Panc1 (cell line): ENCODE measurements around the gene NTNG1. TPM values are rescaled to one million over a fixed set of nuclear protein-coding genes. Genes with fewer than 3 reads are reported as not detected.

ENCODE experiments used
- ATAC-seq: fragments of 200-7000 bp; cut with Tn5 transposase; 2 replicates; pipeline ENCODE4 v1.9.1; 2020; ENCODE audit warnings: mild to moderate bottlenecking, moderate library complexity
- BruUV-seq: library from RNA; stranded (reverse); fragments of 400-500 nt; replicated peaks from 2 replicates; lab custom pipeline; 2021; lab: Mats Ljungman, UMichigan
- CTCF ChIA-PET: fragments of 300-600 bp; sonication (Branson Sonifier 250); formaldehyde crosslinking; loops from one replicate; lab custom pipeline; 2022; ENCODE audit warnings: antibody characterized with exemption; lab: Charles Lee
- POLR2A ChIA-PET: fragments of 300-600 bp; sonication (Branson Sonifier 250); formaldehyde crosslinking; loops from one replicate; lab custom pipeline; 2022; ENCODE audit warnings: antibody characterized with exemption; lab: Charles Lee
- DNase-seq: peaks from one replicate; pipeline ENCODE4 v3.0.0-alpha.2; 2010; ENCODE audit warnings: low read depth, low spot score
- H3K27ac ChIP-seq: 2 replicates; pipeline ENCODE4 v1.5.1; 2011; ENCODE audit warnings: mild to moderate bottlenecking, low read length, inconsistent platforms
- H3K27me3 ChIP-seq: fragments of 200-500 bp; sonication (Bioruptor generic); 2 replicates; pipeline ENCODE4 v1.6.0; 2014; ENCODE audit warnings: low read length, inconsistent platforms; ENCODE audit not compliant: control insufficient read depth, insufficient read depth
- H3K36me3 ChIP-seq: fragments of 200-500 bp; sonication (Bioruptor generic); 2 replicates; pipeline ENCODE4 v1.5.1; 2014; ENCODE audit warnings: inconsistent platforms, mild to moderate bottlenecking, low read length, moderate library complexity; ENCODE audit not compliant: control insufficient read depth, insufficient read depth
- H3K4me1 ChIP-seq: 2 replicates; pipeline ENCODE4 v1.5.1; 2011; ENCODE audit warnings: inconsistent platforms, mild to moderate bottlenecking, low read length, moderate library complexity; ENCODE audit not compliant: control insufficient read depth, insufficient read depth
- H3K4me3 ChIP-seq, 2 experiments: 2 replicates each; pipeline ENCODE4 v1.5.1; 2011 to 2012; ENCODE audit warnings: low read depth in 2 of 2, low read length in 2 of 2, mild to moderate bottlenecking in 2 of 2, inconsistent platforms in 1 of 2, moderate library complexity in 1 of 2
- H3K9me3 ChIP-seq: fragments of 200-500 bp; sonication (Bioruptor generic); 2 replicates; pipeline ENCODE4 v1.5.1; 2014; ENCODE audit warnings: low read depth, mild to moderate bottlenecking, inconsistent platforms, low read length, moderate library complexity; ENCODE audit not compliant: control insufficient read depth, insufficient read depth
- CTCF ChIP-seq: fragments of 450-650 bp; IDR thresholded peaks from 2 replicates; pipeline ENCODE4 v1.5.1; 2017; ENCODE audit warnings: mild to moderate bottlenecking
- POLR2AphosphoS5 ChIP-seq: IDR thresholded peaks from 2 replicates; pipeline ENCODE4 v1.6.1; 2012; ENCODE audit warnings: mild to moderate bottlenecking, low read depth, low read length, moderate library complexity
- REST ChIP-seq, 2 experiments: IDR thresholded peaks; 2 replicates each; pipeline ENCODE4 v1.6.1; 2011 to 2012; ENCODE audit warnings: low read depth in 2 of 2, control low read depth in 1 of 2, low read length in 1 of 2, mild to moderate bottlenecking in 1 of 2, moderate library complexity in 1 of 2; ENCODE audit not compliant: insufficient read depth in 1 of 2
- SIN3A ChIP-seq: IDR thresholded peaks from 2 replicates; pipeline ENCODE4 v1.6.1; 2012; ENCODE audit warnings: low read depth, mild to moderate bottlenecking, low read length, moderate library complexity, borderline replicate concordance; ENCODE audit not compliant: insufficient read depth
- TCF7L2 ChIP-seq: IDR thresholded peaks from 2 replicates; pipeline ENCODE4 v1.6.1; 2011; ENCODE audit warnings: mild to moderate bottlenecking, low read depth, low read length, inconsistent platforms
- in situ Hi-C: cut with HindIII; loops from 2 replicates; pipeline ENCODE4 v1.10.0; 2016; ENCODE audit warnings: low sequenced_read_pairs, low pct_unique_long_range_greater_than_20kb
- intact Hi-C: fragments of 100-400 bp; cut with micrococcal nuclease; formaldehyde crosslinking; loops from one replicate; pipeline ENCODE4 v1.10.0; 2022; ENCODE audit not compliant: unreplicated experiment
- total RNA-seq: library from RNA; stranded (reverse); gene quantifications from one replicate; pipeline ENCODE4 v1.2.1, GENCODE V29; 2021; ENCODE audit not compliant: unreplicated experiment

Gene NTNG1
- total RNA-seq, 1 experiment from 2014 or later, result 0.13 TPM

GRCh38 chr1:107228704-107229371 lies 88.0 kb downstream of the NTNG1 start:
- intact Hi-C loops, result no loop called here
- ChIA-PET POLR2A (no interaction called here), CTCF (no interaction called here)
- H3K27me3 ChIP-seq, result no peaks in the 10 kb centered on the region
- no peaks in the 10 kb centered on the region for H3K36me3 ChIP-seq
- no peak overlapping the region for H3K27ac ChIP-seq
- no peak for ATAC-seq
- in situ Hi-C loops, result no loop called here
- no TSS peak for BruUV-seq
- DNase-seq, result no peak
- no peak overlapping the region for H3K4me3 ChIP-seq
- no peak for TF ChIP-seq SIN3A
- no peak for TF ChIP-seq POLR2AphosphoS5
- no peak for TF ChIP-seq TCF7L2
- no peak for TF ChIP-seq CTCF
- no peak for TF ChIP-seq REST (IDR thresholded peaks at IDR 0.05; ENCODE audit: insufficient read depth in 1 of 2, low read depth in 2 of 2, low read length in 1 of 2)
- H3K9me3 ChIP-seq, result no peaks in the 10 kb centered on the region
- no peaks in the 10 kb centered on the region for H3K4me1 ChIP-seq

GRCh38 chr1:107229711-107230110 lies 88.9 kb downstream of the NTNG1 start:
- in situ Hi-C loops (no loop called here), intact Hi-C loops (no loop called here)
- ATAC-seq (no peak), DNase-seq (no peak)
- H3K4me1 ChIP-seq, result no peaks in the 10 kb centered on the region
- TF ChIP-seq POLR2AphosphoS5 (no peak), TCF7L2 (no peak), REST (IDR thresholded peaks at IDR 0.05; ENCODE audit: insufficient read depth in 1 of 2, low read depth in 2 of 2, low read length in 1 of 2) (no peak), SIN3A (no peak), CTCF (no peak)
- ChIA-PET CTCF (no interaction called here), POLR2A (no interaction called here)
- H3K9me3 ChIP-seq, result no peaks in the 10 kb centered on the region
- no peaks in the 10 kb centered on the region for H3K36me3 ChIP-seq
- no peak overlapping the region for H3K4me3 ChIP-seq
- BruUV-seq, result no TSS peak
- no peaks in the 10 kb centered on the region for H3K27me3 ChIP-seq
- no peak overlapping the region for H3K27ac ChIP-seq
